Measurements from ENCODE around the gene B3GNT5.

The B3GNT5 gene

GRCh38 chr3:183306798-183307671 lies 54.0 kb downstream of the B3GNT5 start:
- no peak for TF ChIP-seq EZH2 (IDR thresholded peaks at IDR 0.05)
- no peak for TF ChIP-seq FOXP2 (optimal IDR thresholded peaks at IDR 0.05; ENCODE audit: control extremely low read depth, extremely low read length, insufficient read depth)
- H3K36me3 ChIP-seq (ENCODE audit: insufficient read depth, low read length), result no peaks in the 10 kb centered on the region
- peak; percentile 39 for DNase-seq (ENCODE audit: low read depth, low spot score)
- no peak overlapping the region for H3K9ac ChIP-seq (ENCODE audit: insufficient read length)
- peak overlapping the region; percentile 2; the same call in 1 of the 2 replicates for H3K4me3 ChIP-seq
- peak overlapping the region; percentile 44; the same call in 1 of the 2 replicates for H3K27ac ChIP-seq
- no peaks in the 10 kb centered on the region for H3K9me3 ChIP-seq (ENCODE audit: low read depth, low read length)

GRCh38 chr3:183307749-183308148 lies 54.7 kb downstream of the B3GNT5 start:
- DNase-seq (ENCODE audit: low read depth, low spot score), result no peak
- no peaks in the 10 kb centered on the region for H3K9me3 ChIP-seq (ENCODE audit: low read depth, low read length)
- H3K4me3 ChIP-seq, result no peak overlapping the region
- no peaks in the 10 kb centered on the region for H3K36me3 ChIP-seq (ENCODE audit: insufficient read depth, low read length)
- no peak overlapping the region for H3K9ac ChIP-seq (ENCODE audit: insufficient read length)
- no peak for TF ChIP-seq POLR2AphosphoS5 (IDR thresholded peaks at IDR 0.05; ENCODE audit: borderline replicate concordance, low read depth, low read length)
- no peak overlapping the region for H3K27ac ChIP-seq

GRCh38 chr3:183308751-183309150 lies 55.7 kb downstream of the B3GNT5 start:
- TF ChIP-seq FOXP2 (optimal IDR thresholded peaks at IDR 0.05; ENCODE audit: control extremely low read depth, extremely low read length, insufficient read depth) (no peak), POLR2AphosphoS5 (IDR thresholded peaks at IDR 0.05; ENCODE audit: borderline replicate concordance, low read depth, low read length) (no peak), EZH2 (IDR thresholded peaks at IDR 0.05) (no peak)
- H3K4me3 ChIP-seq, result no peak overlapping the region
- no peaks in the 10 kb centered on the region for H3K9me3 ChIP-seq (ENCODE audit: low read depth, low read length)
- no peak overlapping the region for H3K9ac ChIP-seq (ENCODE audit: insufficient read length)
- DNase-seq (ENCODE audit: low read depth, low spot score), result no peak
- no peaks in the 10 kb centered on the region for H3K36me3 ChIP-seq (ENCODE audit: insufficient read depth, low read length)
- H3K27ac ChIP-seq, result peak overlapping the region; percentile 18; the same call in 1 of the 2 replicates

GRCh38 chr3:183309276-183309675 lies 56.2 kb downstream of the B3GNT5 start:
- TF ChIP-seq FOXP2 (optimal IDR thresholded peaks at IDR 0.05; ENCODE audit: control extremely low read depth, extremely low read length, insufficient read depth), result no peak
- TF ChIP-seq EZH2 (IDR thresholded peaks at IDR 0.05), result no peak
- no peak for TF ChIP-seq POLR2AphosphoS5 (IDR thresholded peaks at IDR 0.05; ENCODE audit: borderline replicate concordance, low read depth, low read length)
- Histone ChIP-seq H3K9ac (ENCODE audit: insufficient read length) (no peak overlapping the region), H3K4me3 (no peak overlapping the region), H3K27ac (peak overlapping the region; percentile 18; the same call in 1 of the 2 replicates), H3K36me3 (ENCODE audit: insufficient read depth, low read length) (no peaks in the 10 kb centered on the region), H3K9me3 (ENCODE audit: low read depth, low read length) (no peaks in the 10 kb centered on the region)
- no peak for DNase-seq (ENCODE audit: low read depth, low spot score)

- H3K4me3 ChIP-seq, result no peak overlapping the region
- DNase-seq (ENCODE audit: low read depth, low spot score), result no peak
- H3K9me3 ChIP-seq (ENCODE audit: low read depth, low read length), result no peaks in the 10 kb centered on the region
- no peak for TF ChIP-seq EZH2 (IDR thresholded peaks at IDR 0.05)
- no peak for TF ChIP-seq FOXP2 (optimal IDR thresholded peaks at IDR 0.05; ENCODE audit: control extremely low read depth, extremely low read length, insufficient read depth)
- no peak for TF ChIP-seq POLR2AphosphoS5 (IDR thresholded peaks at IDR 0.05; ENCODE audit: borderline replicate concordance, low read depth, low read length)
- H3K9ac ChIP-seq (ENCODE audit: insufficient read length), result no peak overlapping the region
- H3K36me3 ChIP-seq (ENCODE audit: insufficient read depth, low read length), result no peaks in the 10 kb centered on the region
- H3K27ac ChIP-seq, result no peak overlapping the region
Measured at GRCh38 chr3:183310936-183311335, 57.9 kb downstream of the B3GNT5 start.

- H3K27ac ChIP-seq, result no peak overlapping the region
- H3K9me3 ChIP-seq (ENCODE audit: low read depth, low read length), result no peaks in the 10 kb centered on the region
- no peak for DNase-seq (ENCODE audit: low read depth, low spot score)
- H3K9ac ChIP-seq (ENCODE audit: insufficient read length), result no peak overlapping the region
- no peak overlapping the region for H3K4me3 ChIP-seq
- H3K36me3 ChIP-seq (ENCODE audit: insufficient read depth, low read length), result no peaks in the 10 kb centered on the region
- TF ChIP-seq EZH2 (IDR thresholded peaks at IDR 0.05) (no peak), FOXP2 (optimal IDR thresholded peaks at IDR 0.05; ENCODE audit: control extremely low read depth, extremely low read length, insufficient read depth) (no peak), POLR2AphosphoS5 (IDR thresholded peaks at IDR 0.05; ENCODE audit: borderline replicate concordance, low read depth, low read length) (no peak)
Measured at GRCh38 chr3:183312433-183312832, 59.4 kb downstream of the B3GNT5 start.

- Histone ChIP-seq H3K4me3 (no peak overlapping the region), H3K36me3 (ENCODE audit: insufficient read depth, low read length) (no peaks in the 10 kb centered on the region), H3K27ac (no peak overlapping the region), H3K9me3 (ENCODE audit: low read depth, low read length) (no peaks in the 10 kb centered on the region), H3K9ac (ENCODE audit: insufficient read length) (no peak overlapping the region)
- no peak for TF ChIP-seq EZH2 (IDR thresholded peaks at IDR 0.05)
- no peak for TF ChIP-seq FOXP2 (optimal IDR thresholded peaks at IDR 0.05; ENCODE audit: control extremely low read depth, extremely low read length, insufficient read depth)
- TF ChIP-seq POLR2AphosphoS5 (IDR thresholded peaks at IDR 0.05; ENCODE audit: borderline replicate concordance, low read depth, low read length), result no peak
- DNase-seq (ENCODE audit: low read depth, low spot score), result no peak
Measured at GRCh38 chr3:183313351-183313750, 60.3 kb downstream of the B3GNT5 start.

- H3K9me3 ChIP-seq (ENCODE audit: low read depth, low read length), result no peaks in the 10 kb centered on the region
- no peak overlapping the region for H3K27ac ChIP-seq
- TF ChIP-seq EZH2 (IDR thresholded peaks at IDR 0.05), result no peak
- no peak for TF ChIP-seq POLR2AphosphoS5 (IDR thresholded peaks at IDR 0.05; ENCODE audit: borderline replicate concordance, low read depth, low read length)
- no peak for TF ChIP-seq FOXP2 (optimal IDR thresholded peaks at IDR 0.05; ENCODE audit: control extremely low read depth, extremely low read length, insufficient read depth)
- DNase-seq (ENCODE audit: low read depth, low spot score), result no peak
- H3K36me3 ChIP-seq (ENCODE audit: insufficient read depth, low read length), result no peaks in the 10 kb centered on the region
- no peak overlapping the region for H3K4me3 ChIP-seq
- H3K9ac ChIP-seq (ENCODE audit: insufficient read length), result no peak overlapping the region
Measured at GRCh38 chr3:183313764-183314163, 60.7 kb downstream of the B3GNT5 start.

All from SK-N-MC (cell line).